ENCODE data around the gene PNPO.

GRCh38 chr17:47959825-47960655 lies 18.7 kb downstream of the PNPO start:
- TF ChIP-seq POLR2AphosphoS5 (IDR thresholded peaks at IDR 0.05; ENCODE audit: low read depth, low read length): no peak
- no peak for TF ChIP-seq TAF1 (IDR thresholded peaks at IDR 0.05; ENCODE audit: borderline replicate concordance, insufficient read depth, low read length)
- TF ChIP-seq, protein P1, sequence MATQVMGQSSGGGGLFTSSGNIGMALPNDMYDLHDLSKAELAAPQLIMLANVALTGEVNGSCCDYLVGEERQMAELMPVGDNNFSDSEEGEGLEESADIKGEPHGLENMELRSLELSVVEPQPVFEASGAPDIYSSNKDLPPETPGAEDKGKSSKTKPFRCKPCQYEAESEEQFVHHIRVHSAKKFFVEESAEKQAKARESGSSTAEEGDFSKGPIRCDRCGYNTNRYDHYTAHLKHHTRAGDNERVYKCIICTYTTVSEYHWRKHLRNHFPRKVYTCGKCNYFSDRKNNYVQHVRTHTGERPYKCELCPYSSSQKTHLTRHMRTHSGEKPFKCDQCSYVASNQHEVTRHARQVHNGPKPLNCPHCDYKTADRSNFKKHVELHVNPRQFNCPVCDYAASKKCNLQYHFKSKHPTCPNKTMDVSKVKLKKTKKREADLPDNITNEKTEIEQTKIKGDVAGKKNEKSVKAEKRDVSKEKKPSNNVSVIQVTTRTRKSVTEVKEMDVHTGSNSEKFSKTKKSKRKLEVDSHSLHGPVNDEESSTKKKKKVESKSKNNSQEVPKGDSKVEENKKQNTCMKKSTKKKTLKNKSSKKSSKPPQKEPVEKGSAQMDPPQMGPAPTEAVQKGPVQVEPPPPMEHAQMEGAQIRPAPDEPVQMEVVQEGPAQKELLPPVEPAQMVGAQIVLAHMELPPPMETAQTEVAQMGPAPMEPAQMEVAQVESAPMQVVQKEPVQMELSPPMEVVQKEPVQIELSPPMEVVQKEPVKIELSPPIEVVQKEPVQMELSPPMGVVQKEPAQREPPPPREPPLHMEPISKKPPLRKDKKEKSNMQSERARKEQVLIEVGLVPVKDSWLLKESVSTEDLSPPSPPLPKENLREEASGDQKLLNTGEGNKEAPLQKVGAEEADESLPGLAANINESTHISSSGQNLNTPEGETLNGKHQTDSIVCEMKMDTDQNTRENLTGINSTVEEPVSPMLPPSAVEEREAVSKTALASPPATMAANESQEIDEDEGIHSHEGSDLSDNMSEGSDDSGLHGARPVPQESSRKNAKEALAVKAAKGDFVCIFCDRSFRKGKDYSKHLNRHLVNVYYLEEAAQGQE (IDR thresholded peaks at IDR 0.05; ENCODE audit: insufficient read depth in 1 of 2, low read depth in 2 of 2, low read length in 2 of 2): no peak
- no peak for TF ChIP-seq FOXP2 (optimal IDR thresholded peaks at IDR 0.05; ENCODE audit: borderline replicate concordance, extremely low read depth, extremely low read length, insufficient read depth)
